Pancreas (tissue), 10 donors: ENCODE results near the gene RXRA. TPM values are rescaled to one million over a fixed set of nuclear protein-coding genes. Genes with fewer than 3 reads are reported as not detected.

Source experiments
- ATAC-seq, 4 donors: fragments of 200-7000 bp; cut with Tn5 transposase; one replicate each; pipeline versions ENCODE4 v1.8.0 to v1.9.1; 2020; ENCODE audit warnings: mild to moderate bottlenecking in 4 of 4, moderate library complexity in 4 of 4
- DNase-seq, 6 donors: peaks; one replicate each; pipeline ENCODE4 v3.0.0-alpha.2; 2020
- FAIRE-seq: peaks from 2 replicates; lab custom pipeline; 2012; peaks lifted over from hg19 to GRCh38; lab: Jason Lieb, UNC
- H3K27ac ChIP-seq, 4 donors: fragments of 200-600 bp; sonication (generic); 1 replicate in 3 of 4; 2 replicates in 1 of 4; pipeline versions ENCODE4 v1.5.0 to v1.8.0; 2020
- H3K27me3 ChIP-seq, 4 donors: fragments of 200-600 bp; one replicate each; pipeline ENCODE4 v1.8.0; 2021
- H3K36me3 ChIP-seq, 3 donors: fragments of 200-600 bp; sonication (generic) in 1 of 3; one replicate each; pipeline versions ENCODE4 v1.5.0 to v1.8.0; 2020 to 2021
- H3K4me1 ChIP-seq, 3 donors: fragments of 200-600 bp; one replicate each; pipeline ENCODE4 v1.8.0; 2021
- H3K4me3 ChIP-seq, 4 donors: fragments of 200-600 bp; sonication (generic) in 2 of 4; one replicate each; pipeline versions ENCODE4 v1.5.0 to v1.8.0; 2020 to 2021
- H3K9me3 ChIP-seq, 4 donors: fragments of 200-600 bp; one replicate each; pipeline ENCODE4 v1.8.0; 2021
- WGBS, 2 donors: extraction: QIAGEN DNeasy Blood & Tissue Kit; methylation state at CpG; one replicate each; pipeline ENCODE4 v1.1.7; 2013; 5-methylcytosine and 5-hydroxymethylcytosine counted together
- intact Hi-C, 3 donors: fragments of 100-400 bp; cut with DNase I; formaldehyde crosslinking; loops; one replicate each; pipeline versions ENCODE4 v1.11.1 to v1.14.2; 2022
- polyA plus RNA-seq, 2 donors: library from polyadenylated mRNA; stranded (reverse); fragments of 200-250 nt; gene quantifications; one replicate each; pipeline ENCODE4 v1.2.3, GENCODE V29; 2013
- total RNA-seq, 6 donors: library from RNA; stranded (reverse); fragmentation: NEBNext Ultra II Directional in 4 of 6; extraction: Animal tissue kit (Norgen Biotek cat#: 25700) in 4 of 6; gene quantifications; one replicate each; pipeline versions ENCODE4 v1.2.1 to v1.2.4, GENCODE V29; 2021 to 2023
- TF ChIP-seq, protein P1 (sequence below), 4 donors: fragments of 200-600 bp; sonication (generic) in 3 of 4; IDR thresholded peaks; one replicate each; pipeline versions ENCODE4 v1.5.0 to v1.8.0; 2021; ENCODE audit warnings: antibody characterized with exemption in 4 of 4
- donor health status: healthy with polysubstance abuse.
- donor health status: DM: no; HTN: no; CAD: no; lungs with moderate emphysema.
- donor health status: DM: no; HTN: no; CAD: no.
- donor health status: control.
- donor health status: control.
- donor health status: Bipolar disorder and iron deficiency.
- donor health status: DM: yes; HTN: yes; CAD: no.
- donor health status: DM: no; HTN: no; CAD: no.
- donor health status: DM: no; HTN: no; CAD: no.
- donor health status: DM: yes; HTN: yes; CAD: no.

RXRA gene
- total and polyA plus RNA-seq, 8 donors = 20.2 to 35.1 (median 22.9) TPM

DNA sequence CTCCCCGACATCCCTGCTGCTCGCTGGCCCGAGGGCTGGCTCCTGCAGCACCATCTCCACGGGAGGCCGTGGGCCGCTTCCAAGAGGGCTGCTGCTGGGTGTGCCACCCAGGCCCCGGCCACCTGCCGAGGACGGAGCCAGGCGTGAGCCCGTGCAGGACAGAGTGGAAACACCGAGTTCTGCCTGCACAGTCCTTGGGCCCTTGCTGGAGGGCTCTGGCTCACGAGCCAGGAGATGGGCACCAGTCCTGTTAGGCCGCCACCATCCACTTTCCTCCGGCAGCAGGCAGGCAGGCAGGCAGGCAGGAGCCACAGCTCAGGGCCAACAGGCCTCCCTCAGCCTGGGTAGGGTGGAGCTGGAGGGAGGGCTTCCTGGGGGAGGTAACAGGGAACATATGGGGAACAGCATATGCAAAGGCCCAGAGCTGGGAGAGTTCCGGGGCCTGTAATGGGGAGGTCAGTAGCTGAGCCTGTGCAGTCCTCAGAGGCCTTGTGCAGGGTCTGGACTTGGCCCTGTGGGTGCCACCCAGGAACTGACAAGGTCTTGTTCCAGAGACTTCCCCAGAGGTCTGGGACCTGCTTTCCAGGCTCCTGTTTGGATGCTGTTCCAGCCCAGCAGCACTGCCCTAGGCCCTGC lies 31.9 kb downstream of the RXRA start:
- DNase-seq (no peak), ATAC-seq (no peak)
- intact Hi-C loops = no loop called here

DNA sequence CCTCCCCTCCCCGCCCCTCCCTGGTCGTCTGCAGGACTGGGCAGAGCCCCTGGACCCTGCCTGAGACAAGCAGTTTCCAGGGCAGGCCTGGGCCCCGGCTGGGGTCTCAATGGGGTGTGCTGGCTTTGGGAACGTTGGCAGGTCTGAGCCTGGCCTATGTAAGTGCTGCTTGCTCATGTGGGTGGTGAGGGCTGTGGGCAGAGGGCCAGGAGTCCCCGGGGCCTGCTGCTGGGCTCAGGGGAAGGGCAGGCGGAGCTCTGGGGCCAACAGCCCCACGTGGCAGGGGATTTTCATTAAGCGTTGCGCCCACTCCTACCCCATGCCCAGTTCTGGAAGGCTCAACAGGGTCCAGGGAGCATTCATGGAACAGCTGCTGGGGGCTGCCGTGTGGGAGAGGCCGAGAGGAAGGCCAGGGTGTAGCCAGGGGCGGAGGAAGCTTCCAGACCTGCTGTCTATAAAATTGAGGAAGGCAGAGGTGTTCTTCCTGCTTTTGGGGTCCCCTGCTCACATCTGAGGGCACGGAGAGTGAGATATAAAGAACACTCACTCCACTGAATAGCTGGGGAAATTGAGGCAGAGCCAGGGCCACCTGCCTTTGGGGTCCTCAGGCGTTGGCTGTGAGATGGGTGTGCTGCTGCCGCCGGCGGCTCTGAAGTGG lies 32.5 kb downstream of the RXRA start:
- DNase-seq (no peak), ATAC-seq (peak in 1 of 4 donors; percentile 11)

More for the DNA sequence above, 31.9 kb downstream of the RXRA start:
- no peak overlapping the region for H3K27ac ChIP-seq
- no peak overlapping the region for H3K4me3 ChIP-seq
- WGBS, 2 donors = 89 to 92% methylated on average over 16 of the region's 16 CpGs
- H3K9me3 ChIP-seq = no peaks in the 10 kb centered on the region
- TF ChIP-seq, protein P1, sequence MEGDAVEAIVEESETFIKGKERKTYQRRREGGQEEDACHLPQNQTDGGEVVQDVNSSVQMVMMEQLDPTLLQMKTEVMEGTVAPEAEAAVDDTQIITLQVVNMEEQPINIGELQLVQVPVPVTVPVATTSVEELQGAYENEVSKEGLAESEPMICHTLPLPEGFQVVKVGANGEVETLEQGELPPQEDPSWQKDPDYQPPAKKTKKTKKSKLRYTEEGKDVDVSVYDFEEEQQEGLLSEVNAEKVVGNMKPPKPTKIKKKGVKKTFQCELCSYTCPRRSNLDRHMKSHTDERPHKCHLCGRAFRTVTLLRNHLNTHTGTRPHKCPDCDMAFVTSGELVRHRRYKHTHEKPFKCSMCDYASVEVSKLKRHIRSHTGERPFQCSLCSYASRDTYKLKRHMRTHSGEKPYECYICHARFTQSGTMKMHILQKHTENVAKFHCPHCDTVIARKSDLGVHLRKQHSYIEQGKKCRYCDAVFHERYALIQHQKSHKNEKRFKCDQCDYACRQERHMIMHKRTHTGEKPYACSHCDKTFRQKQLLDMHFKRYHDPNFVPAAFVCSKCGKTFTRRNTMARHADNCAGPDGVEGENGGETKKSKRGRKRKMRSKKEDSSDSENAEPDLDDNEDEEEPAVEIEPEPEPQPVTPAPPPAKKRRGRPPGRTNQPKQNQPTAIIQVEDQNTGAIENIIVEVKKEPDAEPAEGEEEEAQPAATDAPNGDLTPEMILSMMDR (IDR thresholded peaks at IDR 0.05) = no peak
- no peaks in the 10 kb centered on the region for H3K27me3 ChIP-seq
- no peak for FAIRE-seq
- H3K36me3 ChIP-seq = no peaks in the 10 kb centered on the region
- peaks cover 34 to 42% (median 35%) of the 10 kb centered on the region in 3 donors for H3K4me1 ChIP-seq

DNA sequence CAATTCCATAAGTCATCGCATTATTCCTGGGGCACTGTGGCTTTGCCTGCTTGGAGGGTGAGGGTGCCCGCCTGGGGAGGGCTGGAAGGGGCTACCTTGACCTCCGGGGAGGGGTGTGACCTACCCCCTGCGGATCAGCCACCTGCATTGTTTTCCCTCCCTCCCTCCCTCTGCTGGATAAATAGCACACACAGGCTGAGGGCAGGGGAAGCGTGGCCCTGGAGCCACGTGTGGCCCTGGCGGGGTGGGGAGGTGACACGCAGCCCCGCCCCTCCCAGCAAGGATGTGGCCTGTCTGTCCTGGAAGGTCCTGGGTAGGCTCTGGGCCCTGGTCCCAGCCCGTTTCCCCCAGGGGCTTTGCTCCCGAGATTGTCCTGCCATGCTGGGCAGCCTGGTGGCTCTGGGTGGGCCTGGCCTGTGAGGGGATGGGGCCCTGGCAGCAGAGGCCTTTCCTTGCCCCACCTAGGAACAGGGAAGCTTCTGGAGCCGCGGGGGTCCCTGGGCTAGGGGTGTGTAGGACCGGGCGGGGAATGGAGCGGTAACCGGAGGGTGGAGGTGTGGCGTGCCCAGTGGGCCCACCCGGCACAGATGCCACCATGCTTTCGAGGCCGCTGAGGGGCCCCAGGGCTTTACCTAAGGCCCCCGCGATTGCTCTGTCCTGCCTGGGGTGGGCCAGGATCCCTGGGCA lies 33.4 kb downstream of the RXRA start:
- ATAC-seq (no peak), DNase-seq (no peak), FAIRE-seq (no peak)
- Histone ChIP-seq H3K36me3 (no peaks in the 10 kb centered on the region), H3K4me1 (peaks cover 34 to 40% (median 35%) of the 10 kb centered on the region in 3 donors), H3K27me3 (no peaks in the 10 kb centered on the region), H3K4me3 (no peak overlapping the region), H3K9me3 (no peaks in the 10 kb centered on the region), H3K27ac (no peak overlapping the region)
- TF ChIP-seq, protein P1 (IDR thresholded peaks at IDR 0.05) = no peak
- intact Hi-C loops = no loop called here
- WGBS, 2 donors = 70 to 74% methylated on average over 19 to 23 of the region's 23 CpGs

More for the DNA sequence above, 32.5 kb downstream of the RXRA start:
- intact Hi-C loops = no loop called here
- Histone ChIP-seq H3K27me3 (no peaks in the 10 kb centered on the region), H3K4me3 (no peak overlapping the region), H3K9me3 (no peaks in the 10 kb centered on the region), H3K27ac (no peak overlapping the region), H3K36me3 (no peaks in the 10 kb centered on the region), H3K4me1 (peaks cover 34 to 42% (median 35%) of the 10 kb centered on the region in 3 donors)
- no peak for FAIRE-seq
- TF ChIP-seq, protein P1 (IDR thresholded peaks at IDR 0.05) = no peak
- 66 to 72% methylated on average over 17 of the region's 17 CpGs for WGBS, 2 donors

DNA sequence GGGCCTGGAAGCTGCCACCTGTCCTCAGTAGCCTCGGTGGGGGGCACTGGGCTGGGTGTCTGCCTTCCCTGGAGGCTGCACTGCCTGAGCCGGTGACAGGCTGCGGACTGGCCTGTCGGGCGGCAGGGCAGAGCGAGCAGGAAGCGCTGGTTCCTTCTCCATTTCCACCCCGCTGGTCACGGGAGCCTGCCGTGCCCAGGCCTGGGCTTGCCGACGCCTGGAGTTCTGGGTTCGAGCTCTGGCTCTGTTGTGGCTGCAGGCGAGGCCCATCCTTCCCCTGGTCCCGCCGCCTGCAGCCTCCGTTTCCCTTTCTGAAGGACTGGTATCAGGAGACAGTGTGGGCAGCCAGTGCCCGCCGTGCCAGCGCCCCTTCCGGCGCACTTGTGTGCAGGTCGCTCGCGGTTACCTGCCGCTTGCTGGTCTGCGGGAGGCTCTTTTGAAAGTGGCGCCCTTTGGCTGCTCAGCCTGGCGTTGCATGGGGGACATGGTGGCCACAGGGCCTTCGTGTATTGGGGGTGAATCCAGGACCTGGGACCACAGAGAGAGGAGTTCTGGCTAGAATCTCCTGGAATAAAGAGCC lies 34.0 kb downstream of the RXRA start:
- H3K27ac ChIP-seq = no peak overlapping the region
- ATAC-seq (peak in 1 of 4 donors; percentile 6), DNase-seq (no peak), FAIRE-seq (no peak)
- 91 to 92% methylated on average over 30 of the region's 30 CpGs for WGBS, 2 donors
- intact Hi-C loops = no loop called here
- no peaks in the 10 kb centered on the region for H3K36me3 ChIP-seq
- TF ChIP-seq, protein P1 (IDR thresholded peaks at IDR 0.05) = no peak
- H3K4me1 ChIP-seq = peaks cover 27 to 34% (median 28%) of the 10 kb centered on the region in 3 donors
- no peaks in the 10 kb centered on the region for H3K9me3 ChIP-seq
- H3K27me3 ChIP-seq = no peaks in the 10 kb centered on the region
- H3K4me3 ChIP-seq = no peak overlapping the region
